ENCODE results near the gene KIAA0825.

- TF ChIP-seq MYC (IDR thresholded peaks at IDR 0.05; ENCODE audit: low read depth, low read length) (peak; percentile 27; the same call in 1 of the 2 replicates), CTCF (IDR thresholded peaks at IDR 0.05; ENCODE audit: low read depth, low read length) (no peak), POLR2A (IDR thresholded peaks at IDR 0.05; ENCODE audit: extremely low read depth, insufficient read length) (no peak)
- TF ChIP-seq, protein P1, sequence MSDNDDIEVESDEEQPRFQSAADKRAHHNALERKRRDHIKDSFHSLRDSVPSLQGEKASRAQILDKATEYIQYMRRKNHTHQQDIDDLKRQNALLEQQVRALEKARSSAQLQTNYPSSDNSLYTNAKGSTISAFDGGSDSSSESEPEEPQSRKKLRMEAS (IDR thresholded peaks at IDR 0.05; ENCODE audit: low read depth, low read length): peak; percentile 63
Observed at GRCh38 chr5:94618029-94618492, 343 bp downstream of the KIAA0825 start.
